Omental fat pad (tissue), 4 donors: ENCODE measurements around the gene SLC7A6. TPM values are rescaled to one million over a fixed set of nuclear protein-coding genes. Genes with fewer than 3 reads are reported as not detected.

ENCODE experiments used
- ATAC-seq: fragments of 150-250 bp; one replicate; pipeline ENCODE4 v1.9.1; 2016; ENCODE audit warnings: mild to moderate bottlenecking, moderate library complexity; ENCODE audit not compliant: low FRiP score
- DNase-seq: peaks from one replicate; pipeline ENCODE4 v3.0.0-alpha.2; 2019; ENCODE audit warnings: low spot score
- CTCF ChIP-seq, 3 donors: fragments of 450-650 bp; IDR thresholded peaks; one replicate each; pipeline ENCODE4 v1.5.1; 2016 to 2017; ENCODE audit warnings: antibody characterized with exemption in 3 of 3, mild to moderate bottlenecking in 3 of 3, moderate library complexity in 2 of 3
- total RNA-seq, 4 donors: library from RNA; depleted of rRNA; stranded (reverse); fragments of >200 nt; gene quantifications; one replicate each; pipeline ENCODE4 v1.1.0, GENCODE V29; 2016

The SLC7A6 gene
- total RNA-seq, 4 donors from 2014 or later = 129 to 181 (median 147) TPM

GRCh38 chr16:68230176-68230571 lies 34.2 kb upstream of the SLC7A6 start:
- no peak for DNase-seq
- no peak for TF ChIP-seq CTCF (IDR thresholded peaks at IDR 0.05)
- no peak for ATAC-seq

- no peak for DNase-seq
- no peak for ATAC-seq
Observed at GRCh38 chr16:68230956-68231355, 33.4 kb upstream of the SLC7A6 start.

GRCh38 chr16:68231384-68232136 lies 32.8 kb upstream of the SLC7A6 start:
- DNase-seq (no peak), ATAC-seq (no peak)
- TF ChIP-seq CTCF (IDR thresholded peaks at IDR 0.05) = no peak

More at GRCh38 chr16:68230956-68231355, 33.4 kb upstream of the SLC7A6 start:
- TF ChIP-seq CTCF (IDR thresholded peaks at IDR 0.05) = no peak

- DNase-seq (no peak), ATAC-seq (no peak)
- TF ChIP-seq CTCF (IDR thresholded peaks at IDR 0.05) = no peak
Observed at GRCh38 chr16:68232335-68232734, 32.0 kb upstream of the SLC7A6 start.

- no peak for DNase-seq
- no peak for TF ChIP-seq CTCF (IDR thresholded peaks at IDR 0.05)
- ATAC-seq = no peak
Observed at GRCh38 chr16:68233085-68233834, 31.1 kb upstream of the SLC7A6 start.

GRCh38 chr16:68233835-68234187 lies 30.5 kb upstream of the SLC7A6 start:
- no peak for ATAC-seq
- no peak for DNase-seq
- TF ChIP-seq CTCF (IDR thresholded peaks at IDR 0.05) = no peak
